K562 (cell line): ENCODE results near the gene CSTF2T. TPM values are rescaled to one million over a fixed set of nuclear protein-coding genes. Genes with fewer than 3 reads are reported as not detected.
A peak's percentile ranks its signal among the peaks of the same experiment; 100 is the strongest.

Source experiments
- CREB3L1 ChIP-seq: fragments of 450-650 bp; IDR thresholded peaks from 2 replicates; pipeline ENCODE4 v1.6.1; 2014; ENCODE audit warnings: low read depth, mild to moderate bottlenecking, moderate library complexity, borderline replicate concordance
- DPF2 ChIP-seq: fragments of 450-650 bp; IDR thresholded peaks from 2 replicates; pipeline ENCODE4 v1.6.1; 2016
- E2F3 ChIP-seq: fragments of 250-450 bp; sonication (Bioruptor Pico); IDR thresholded peaks from 2 replicates; pipeline ENCODE4 v1.4.0; 2020; ENCODE audit warnings: mild to moderate bottlenecking
- HEY1 ChIP-seq: fragments of 250-450 bp; sonication (Bioruptor Pico); IDR thresholded peaks from 2 replicates; pipeline ENCODE4 v1.5.0; 2020; ENCODE audit warnings: mild to moderate bottlenecking, moderate library complexity, borderline replicate concordance
- ILK ChIP-seq: fragments of 450-650 bp; IDR thresholded peaks from 2 replicates; pipeline ENCODE4 v1.6.1; 2016; ENCODE audit warnings: missing genetic modification characterization, low read depth, mild to moderate bottlenecking, missing compliant biosample characterization, moderate library complexity, borderline replicate concordance
- JUND ChIP-seq, 2 experiments: IDR thresholded peaks; 2 replicates in 1 of 2; 3 replicates in 1 of 2; pipeline ENCODE4 v1.6.1; 2011; ENCODE audit warnings: borderline replicate concordance in 2 of 2, low read depth in 2 of 2, low read length in 2 of 2, improper control_type of control experiment in 1 of 2, missing biosample characterization in 1 of 2, missing genetic modification characterization in 1 of 2, missing genetic modification reagents in 1 of 2
- MAFK ChIP-seq: IDR thresholded peaks from 2 replicates; pipeline ENCODE4 v1.6.1; 2011; ENCODE audit warnings: low read length, improper control_type of control experiment
- MNT ChIP-seq, 2 experiments: fragments of 450-650 bp; conservative IDR thresholded peaks; 2 replicates each; pipeline ENCODE4 v1.6.1; 2017; ENCODE audit warnings: mild to moderate bottlenecking in 2 of 2, moderate library complexity in 2 of 2
- NRF1 ChIP-seq, 2 experiments: fragments of 450-650 bp; IDR thresholded peaks in 1 of 2; conservative IDR thresholded peaks in 1 of 2; 2 replicates each; pipeline ENCODE4 v1.6.1; 2014; ENCODE audit warnings: mild to moderate bottlenecking in 2 of 2
- POLR2B ChIP-seq: fragments of 450-650 bp; IDR thresholded peaks from 2 replicates; pipeline ENCODE4 v1.6.1; 2018; ENCODE audit warnings: low read depth; ENCODE audit not compliant: partially characterized antibody
- PRMT5 ChIP-seq: sonication (generic); formaldehyde crosslinking; IDR thresholded peaks from 2 replicates; pipeline ENCODE4 v1.5.0; 2020; ENCODE audit warnings: missing genetic modification reagents
- TAF9B ChIP-seq: fragments of 450-650 bp; IDR thresholded peaks from 2 replicates; pipeline ENCODE4 v1.6.1; 2018; ENCODE audit warnings: mild to moderate bottlenecking; ENCODE audit not compliant: partially characterized antibody
- TEAD4 ChIP-seq, 2 experiments: sonication (generic) in 1 of 2; formaldehyde crosslinking in 1 of 2; IDR thresholded peaks; 2 replicates each; pipeline versions ENCODE4 v1.6.1 to v1.8.0; 2012 to 2022; ENCODE audit warnings: borderline replicate concordance in 1 of 2, inconsistent platforms in 1 of 2, low read length in 1 of 2, mild to moderate bottlenecking in 1 of 2, missing genetic modification reagents in 1 of 2
- YBX1 ChIP-seq: fragments of 450-650 bp; IDR thresholded peaks from 2 replicates; pipeline ENCODE4 v1.7.1; 2016; ENCODE audit warnings: mild to moderate bottlenecking
- ZNF146 ChIP-seq: IDR thresholded peaks from one replicate; pipeline ENCODE4 v1.6.1; 2018; ENCODE audit warnings: missing compliant biosample characterization; ENCODE audit not compliant: unreplicated experiment
- ZNF184 ChIP-seq: sonication (generic); formaldehyde crosslinking; IDR thresholded peaks from 2 replicates; pipeline ENCODE4 v1.5.0; 2020; ENCODE audit warnings: missing genetic modification reagents
- ZNF41 ChIP-seq: fragments of 250-450 bp; sonication (Bioruptor Pico); conservative IDR thresholded peaks from 2 replicates; pipeline ENCODE4 v1.4.0; 2020; ENCODE audit warnings: mild to moderate bottlenecking
- ZNF668 ChIP-seq: fragments of 250-450 bp; sonication (Bioruptor Pico); IDR thresholded peaks from 2 replicates; pipeline ENCODE4 v1.8.0; 2022; ENCODE audit warnings: mild to moderate bottlenecking, inconsistent platforms
- ZNF79 ChIP-seq: fragments of 250-450 bp; sonication (Bioruptor Pico); IDR thresholded peaks from 2 replicates; pipeline ENCODE4 v1.4.0; 2020; ENCODE audit warnings: low read depth, mild to moderate bottlenecking, moderate library complexity
- polyA plus RNA-seq, 8 experiments: library from polyadenylated mRNA; depleted of rRNA in 4 of 8; stranded (reverse) in 5 of 8; unstranded in 3 of 8; fragments of >200 nt; fragmentation: Nextera tagmentation in 2 of 8; fragmentation: Illumina TruSeq in 1 of 8; extraction: Ambion mirVana in 2 of 8; extraction: Trizol in 1 of 8; gene quantifications; 2 replicates each; pipeline versions ENCODE4 v1.2.1 to v1.2.3, GENCODE V29; 2011 to 2014; ENCODE audit warnings: inconsistent platforms in 1 of 8, missing spikeins in 1 of 8
- total RNA-seq, 7 experiments: library from RNA; depleted of rRNA in 6 of 7; stranded (reverse); fragments of >200 nt in 6 of 7; fragmentation: Illumina TruSeq in 2 of 7; extraction: Trizol in 2 of 7; gene quantifications; 2 replicates each; pipeline versions ENCODE4 v1.2.1 to v1.2.3, GENCODE V29; 2011 to 2021; ENCODE audit warnings: low replicate concordance in 1 of 7
- TF ChIP-seq, protein P1 (sequence below): fragments of 450-650 bp; formaldehyde crosslinking; conservative IDR thresholded peaks from 2 replicates; pipeline ENCODE4 v1.4.0; 2022; ENCODE audit warnings: mild to moderate bottlenecking, missing genetic modification characterization
- TF ChIP-seq, protein P2 (sequence below), 2 experiments: IDR thresholded peaks; 2 replicates each; pipeline ENCODE4 v1.6.1; 2011; ENCODE audit warnings: borderline replicate concordance in 1 of 2, control low read depth in 1 of 2, low read depth in 1 of 2, low read length in 1 of 2, mild to moderate bottlenecking in 1 of 2, mixed read lengths in 1 of 2, moderate library complexity in 1 of 2; ENCODE audit not compliant: insufficient read depth in 1 of 2, insufficient read length in 1 of 2, poor library complexity in 1 of 2, severe bottlenecking in 1 of 2; ENCODE audit errors: extremely low read depth in 1 of 2

The CSTF2T gene
- total and polyA plus RNA-seq, 9 of the 15 experiments (the other 6 are each of a cell fraction or from before 2014, with no cell fraction given), result 10.3 to 32.4 (median 24.2) TPM

DNA sequence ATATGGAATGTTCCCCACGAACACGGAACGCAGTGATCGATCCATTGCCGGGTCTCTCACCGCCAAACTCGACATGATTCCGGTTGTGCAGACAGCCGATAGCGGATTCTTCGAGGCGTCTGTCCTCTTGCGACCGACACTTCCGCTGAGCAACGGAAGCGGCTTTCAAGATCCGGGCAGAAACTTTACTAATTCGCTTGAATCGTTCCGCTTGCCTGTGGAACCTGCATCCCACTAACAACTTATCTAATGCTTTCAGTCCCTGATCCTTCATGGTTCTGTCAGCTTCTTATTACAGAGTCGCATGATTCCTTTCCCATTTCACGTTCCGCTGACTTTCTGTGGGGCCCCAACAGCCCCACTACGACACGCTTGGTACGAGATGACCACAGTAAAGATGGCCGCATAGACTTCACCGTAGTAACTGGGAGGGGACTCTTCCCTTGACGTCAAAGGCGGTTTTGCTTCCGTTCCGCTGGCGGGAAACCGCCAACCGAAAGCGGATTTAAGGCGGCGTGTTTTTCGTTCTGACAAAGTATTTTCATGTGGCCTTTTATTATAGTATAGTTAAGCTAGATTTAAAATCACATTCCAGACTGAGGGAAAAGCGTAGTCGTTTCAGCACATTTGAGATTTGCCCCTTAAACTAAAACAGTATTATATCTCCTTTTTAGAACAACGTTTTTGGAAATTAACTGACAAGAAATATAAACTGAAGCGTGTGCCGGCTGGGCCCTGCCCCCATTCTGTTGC is at the start of gene CSTF2T (continued):
- TF ChIP-seq ZNF41 (peak; percentile 60; the same call in 1 of the 2 replicates), ZNF668 (0 out of 2 replicates have a peak, but pooled peaks have one; percentile 44), MAFK (no peak), PRMT5 (CRISPR knock-in tag) (no peak), DPF2 (no peak; the same call in 1 of the 2 replicates), POLR2B (peak; percentile 82), E2F3 (peak; percentile 97), HEY1 (peak; percentile 60; the same call in 1 of the 2 replicates), TAF9B (peak; percentile 84), CREB3L1 (peak; percentile 88), MNT (conservative IDR thresholded peaks at IDR 0.05) (peak; percentile 63 to 85), ILK (tag) (no peak), ZNF79 (CRISPR knock-in tag) (0 out of 2 replicates have a peak, but pooled peaks have one; percentile 66), JUND (IDR thresholded peaks at IDR 0.05; ENCODE audit: borderline replicate concordance, low read depth, low read length) (no peak), JUND (tag; IDR thresholded peaks at IDR 0.05; ENCODE audit: borderline replicate concordance, low read depth, low read length) (peak; percentile 78; the same call in 2 of the 3 replicates), YBX1 (no peak), ZNF146 (CRISPR knock-in tag) (no peak), TEAD4 (IDR thresholded peaks at IDR 0.05; ENCODE audit: low read length) (peak; percentile 31; the same call in 1 of the 2 replicates), TEAD4 (CRISPR knock-in tag; IDR thresholded peaks at IDR 0.05; ENCODE audit: borderline replicate concordance) (no peak), ZNF184 (no peak), NRF1 (conservative IDR thresholded peaks at IDR 0.05 in 1 of 2, IDR thresholded peaks at IDR 0.05 in 1 of 2) (no peak)
- TF ChIP-seq, protein P1, sequence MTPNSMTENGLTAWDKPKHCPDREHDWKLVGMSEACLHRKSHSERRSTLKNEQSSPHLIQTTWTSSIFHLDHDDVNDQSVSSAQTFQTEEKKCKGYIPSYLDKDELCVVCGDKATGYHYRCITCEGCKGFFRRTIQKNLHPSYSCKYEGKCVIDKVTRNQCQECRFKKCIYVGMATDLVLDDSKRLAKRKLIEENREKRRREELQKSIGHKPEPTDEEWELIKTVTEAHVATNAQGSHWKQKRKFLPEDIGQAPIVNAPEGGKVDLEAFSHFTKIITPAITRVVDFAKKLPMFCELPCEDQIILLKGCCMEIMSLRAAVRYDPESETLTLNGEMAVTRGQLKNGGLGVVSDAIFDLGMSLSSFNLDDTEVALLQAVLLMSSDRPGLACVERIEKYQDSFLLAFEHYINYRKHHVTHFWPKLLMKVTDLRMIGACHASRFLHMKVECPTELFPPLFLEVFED (CRISPR knock-in tag), result peak; percentile 77; the same call in 1 of the 2 replicates
- TF ChIP-seq, protein P2, sequence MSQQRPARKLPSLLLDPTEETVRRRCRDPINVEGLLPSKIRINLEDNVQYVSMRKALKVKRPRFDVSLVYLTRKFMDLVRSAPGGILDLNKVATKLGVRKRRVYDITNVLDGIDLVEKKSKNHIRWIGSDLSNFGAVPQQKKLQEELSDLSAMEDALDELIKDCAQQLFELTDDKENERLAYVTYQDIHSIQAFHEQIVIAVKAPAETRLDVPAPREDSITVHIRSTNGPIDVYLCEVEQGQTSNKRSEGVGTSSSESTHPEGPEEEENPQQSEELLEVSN (IDR thresholded peaks at IDR 0.05; ENCODE audit: borderline replicate concordance in 1 of 2, extremely low read depth in 1 of 2, insufficient read depth in 1 of 2, insufficient read length in 1 of 2, low read depth in 1 of 2, low read length in 1 of 2, poor library complexity in 1 of 2, severe bottlenecking in 1 of 2), result peak; percentile 94 to 100
